HepG2 (cell line): ENCODE data around the gene RAPGEF6. TPM values are rescaled to one million over a fixed set of nuclear protein-coding genes. Genes with fewer than 3 reads are reported as not detected.
A peak's percentile ranks its signal among the peaks of the same experiment; 100 is the strongest.

Experiments used
- ATAC-seq: fragments of 200-7000 bp; cut with Tn5 transposase; 3 replicates; pipeline ENCODE4 v1.9.1; 2020; ENCODE audit warnings: mild to moderate bottlenecking, moderate library complexity
- BruUV-seq: library from RNA; stranded (reverse); fragments of 400-500 nt; replicated peaks from 2 replicates; lab custom pipeline; 2021; lab: Mats Ljungman, UMichigan
- CTCF ChIA-PET: fragments of 300-600 bp; formaldehyde crosslinking; extraction: SDS; loops from one replicate; lab custom pipeline; 2021; ENCODE audit warnings: low total read pairs, inconsistent platforms, low intra/inter-chr PET ratio; lab: Yijun Ruan, JAX
- POLR2A ChIA-PET: fragments of 350-600 bp; sonication (Branson Sonifier 250); formaldehyde crosslinking; loops from one replicate; lab custom pipeline; 2020; ENCODE audit warnings: antibody characterized with exemption, inconsistent platforms; lab: Yijun Ruan, JAX
- DNase-seq: peaks from one replicate; pipeline ENCODE4 v3.0.0-alpha.2; 2015; ENCODE audit warnings: low spot score
- FAIRE-seq: peaks from 3 replicates; lab custom pipeline; 2011; peaks lifted over from hg19 to GRCh38; lab: Jason Lieb, UNC
- H2AFZ ChIP-seq: one replicate; pipeline ENCODE4 v1.6.1; 2011; ENCODE audit warnings: low read length, inconsistent platforms
- H3K27ac ChIP-seq: fragments of 300-600 bp; 3 replicates; pipeline ENCODE4 v1.8.0; 2011; ENCODE audit warnings: mixed run types, mild to moderate bottlenecking, mixed read lengths, low read length, inconsistent platforms; ENCODE audit not compliant: insufficient read depth; ENCODE audit errors: extremely low read length
- H3K27me3 ChIP-seq, 2 experiments: fragments of 200-600 bp in 1 of 2; 2 replicates in 1 of 2; 3 replicates in 1 of 2; pipeline versions ENCODE4 v1.6.0 to v1.8.0; 2011; ENCODE audit warnings: low read length in 2 of 2, mild to moderate bottlenecking in 2 of 2, moderate library complexity in 2 of 2, inconsistent platforms in 1 of 2; ENCODE audit not compliant: insufficient read depth in 2 of 2, control insufficient read depth in 1 of 2
- H3K36me3 ChIP-seq, 2 experiments: fragments of 200-600 bp in 1 of 2; replicated peaks in 1 of 2; 2 replicates in 1 of 2; 3 replicates in 1 of 2; pipeline versions ENCODE4 v1.5.1 to v1.8.0; 2011; ENCODE audit warnings: low read length in 2 of 2, inconsistent platforms in 1 of 2; ENCODE audit not compliant: insufficient read depth in 2 of 2, control insufficient read depth in 1 of 2
- H3K4me1 ChIP-seq: 2 replicates; pipeline ENCODE4 v1.5.1; 2012; ENCODE audit warnings: low read length, inconsistent platforms; ENCODE audit not compliant: insufficient read depth
- H3K4me2 ChIP-seq: 2 replicates; pipeline ENCODE4 v1.6.0; 2011; ENCODE audit warnings: low read depth, low read length, inconsistent platforms
- H3K4me3 ChIP-seq, 3 experiments: fragments of 200-600 bp in 1 of 3; sonication (generic), shearing (Covaris generic) in 1 of 3; replicated peaks in 1 of 3; 2 replicates each; pipeline ENCODE4 v1.5.1; 2011 to 2016; ENCODE audit warnings: low read length in 3 of 3, inconsistent platforms in 2 of 3, low read depth in 2 of 3, mild to moderate bottlenecking in 2 of 3, control low read depth in 1 of 3, mixed read lengths in 1 of 3; ENCODE audit not compliant: insufficient read depth in 1 of 3
- H3K79me2 ChIP-seq: one replicate; pipeline ENCODE4 v1.6.1; 2011; ENCODE audit warnings: low read length, inconsistent platforms; ENCODE audit not compliant: insufficient read depth
- H3K9ac ChIP-seq: 2 replicates; pipeline ENCODE4 v1.6.0; 2011; ENCODE audit warnings: mild to moderate bottlenecking, low read depth, low read length, inconsistent platforms; ENCODE audit not compliant: insufficient read depth
- H3K9me3 ChIP-seq: 2 replicates; pipeline ENCODE4 v1.5.1; 2012; ENCODE audit warnings: mild to moderate bottlenecking, low read length
- H4K20me1 ChIP-seq: 2 replicates; pipeline ENCODE4 v1.6.0; 2011; ENCODE audit warnings: inconsistent platforms, mild to moderate bottlenecking, low read length, moderate library complexity; ENCODE audit not compliant: insufficient read depth
- CCDC6 ChIP-seq: sonication (generic); formaldehyde crosslinking; IDR thresholded peaks from 2 replicates; pipeline ENCODE4 v1.8.1; 2022; ENCODE audit warnings: mild to moderate bottlenecking, missing genetic modification reagents, moderate library complexity
- CREB1 ChIP-seq, 2 experiments: fragments of 450-650 bp in 1 of 2; IDR thresholded peaks; 2 replicates each; pipeline ENCODE4 v1.6.1; 2016 to 2017; ENCODE audit warnings: control low read depth in 1 of 2, mild to moderate bottlenecking in 1 of 2, missing compliant biosample characterization in 1 of 2, missing genetic modification characterization in 1 of 2
- HOXA9 ChIP-seq: sonication (generic); formaldehyde crosslinking; IDR thresholded peaks from 2 replicates; pipeline ENCODE4 v1.8.1; 2022; ENCODE audit warnings: missing genetic modification reagents, mild to moderate bottlenecking, moderate library complexity, borderline replicate concordance
- KLF13 ChIP-seq: sonication (generic); formaldehyde crosslinking; IDR thresholded peaks from 2 replicates; pipeline ENCODE4 v1.4.0; 2020; ENCODE audit warnings: mild to moderate bottlenecking, missing genetic modification reagents
- KMT2A ChIP-seq: sonication (generic); formaldehyde crosslinking; IDR thresholded peaks from 2 replicates; pipeline ENCODE4 v1.4.0; 2020; ENCODE audit warnings: missing genetic modification reagents
- PLRG1 ChIP-seq: fragments of 450-650 bp; conservative IDR thresholded peaks from 2 replicates; pipeline ENCODE4 v1.6.1; 2016
- RBM22 ChIP-seq: fragments of 200-400 bp; formaldehyde crosslinking; optimal IDR thresholded peaks from 2 replicates; pipeline ENCODE3; 2017; ENCODE audit warnings: mild to moderate bottlenecking, low read length, moderate library complexity
- STAG1 ChIP-seq: sonication (generic); formaldehyde crosslinking; IDR thresholded peaks from 2 replicates; pipeline ENCODE4 v1.4.0; 2020; ENCODE audit warnings: missing genetic modification reagents
- ZNF3 ChIP-seq: IDR thresholded peaks from 2 replicates; pipeline ENCODE4 v1.7.0; 2017; ENCODE audit warnings: inconsistent platforms
- WGBS: methylation state at CpG from one replicate; pipeline ENCODE4 v1.1.6; 2017; ENCODE audit warnings: low lambda C conversion rate; 5-methylcytosine and 5-hydroxymethylcytosine counted together
- in situ Hi-C: cut with HindIII; loops from 2 replicates; pipeline ENCODE4 v1.10.0; 2017; ENCODE audit warnings: low pct_unique_long_range_greater_than_20kb; ENCODE audit not compliant: extremely low pct_ligation_motif_present
- intact Hi-C: fragments of 100-400 bp; cut with micrococcal nuclease; formaldehyde crosslinking; loops from one replicate; pipeline ENCODE4 v1.10.0; 2022; ENCODE audit not compliant: unreplicated experiment
- polyA plus RNA-seq, 8 experiments: library from polyadenylated mRNA; depleted of rRNA in 3 of 8; stranded (reverse) in 7 of 8; unstranded in 1 of 8; fragments of >200 nt; fragmentation: Illumina TruSeq in 4 of 8; extraction: Trizol in 4 of 8; gene quantifications; 2 replicates each; pipeline versions ENCODE4 v1.2.1 to v1.2.3, GENCODE V29; 2011 to 2016; ENCODE audit warnings: low read depth in 4 of 8, missing spikeins in 1 of 8, mixed read lengths in 1 of 8; ENCODE audit not compliant: insufficient read depth in 1 of 8
- total RNA-seq, 5 experiments: library from RNA; depleted of rRNA; stranded (reverse); fragments of >200 nt; fragmentation: Illumina TruSeq; extraction: Trizol; gene quantifications; 2 replicates each; pipeline ENCODE4 v1.2.3, GENCODE V29; 2016; ENCODE audit warnings: low read depth in 1 of 5

RAPGEF6 gene
- total and polyA plus RNA-seq, 2 of the 13 experiments (the other 11 are each of a cell fraction or from before 2014, with no cell fraction given) = 7.7 to 24.6 TPM

GRCh38 chr5:131377785-131378325 lies 257.2 kb downstream of the RAPGEF6 start:
- Histone ChIP-seq H3K4me1 (peaks cover 74% of the 10 kb centered on the region), H3K9me3 (no peaks in the 10 kb centered on the region), H2AFZ (no peak overlapping the region), H3K4me3 (no peak overlapping the region), H3K27ac (peak overlapping the region; percentile 88), H3K36me3 (no peaks in the 10 kb centered on the region), H3K4me2 (no peak overlapping the region), H4K20me1 (no peaks in the 10 kb centered on the region), H3K27me3 (no peaks in the 10 kb centered on the region), H3K79me2 (peaks cover 23% of the 10 kb centered on the region), H3K9ac (no peak overlapping the region)
- BruUV-seq = no TSS peak
- CTCF ChIA-PET = no interaction called here
- no peak for ATAC-seq
- no peak for TF ChIP-seq HOXA9
- TF ChIP-seq ZNF3 (CRISPR knock-in tag) = peak; percentile 69; the same call in 1 of the 2 replicates
- intact Hi-C loops (loop anchor here (1.0 kb wide), 1 partner anchor 113 kb away; no protein-coding TSS in a partner anchor), in situ Hi-C loops (loop anchor here (25.0 kb wide), 1 partner anchor 491 kb away; no protein-coding TSS in a partner anchor)
- POLR2A ChIA-PET = interaction anchor here (0.8 kb wide), 1 partner anchor 215 kb away, joined by 3 read pairs; no protein-coding TSS in a partner anchor
- FAIRE-seq = no peak
- no peak for DNase-seq
- 72% methylated on average over 2 of the region's 2 CpGs for WGBS

- over 99% methylated on average over 6 of the region's 6 CpGs for WGBS
Observed at GRCh38 chr5:131377346-131377745, 257.7 kb downstream of the RAPGEF6 start.

More at GRCh38 chr5:131377346-131377745, 257.7 kb downstream of the RAPGEF6 start:
- Histone ChIP-seq H3K79me2 (peaks cover 21% of the 10 kb centered on the region), H3K9me3 (no peaks in the 10 kb centered on the region), H2AFZ (no peak overlapping the region), H3K36me3 (no peaks in the 10 kb centered on the region), H3K27me3 (no peaks in the 10 kb centered on the region), H3K4me1 (peaks cover 70% of the 10 kb centered on the region), H3K9ac (no peak overlapping the region), H3K27ac (peak overlapping the region; percentile 88), H4K20me1 (no peaks in the 10 kb centered on the region)
- no TSS peak for BruUV-seq
- CTCF ChIA-PET = no interaction called here
- POLR2A ChIA-PET = no interaction called here
- in situ Hi-C loops = loop anchor here (25.0 kb wide), 1 partner anchor 490 kb away; no protein-coding TSS in a partner anchor
- intact Hi-C loops = no loop called here
- ATAC-seq = no peak
- TF ChIP-seq KMT2A (CRISPR knock-in tag) = no peak
- no peak for TF ChIP-seq CCDC6 (CRISPR knock-in tag)
- TF ChIP-seq CREB1 (IDR thresholded peaks at IDR 0.05) = no peak
- no peak for TF ChIP-seq CREB1 (CRISPR knock-in tag; IDR thresholded peaks at IDR 0.05)
- TF ChIP-seq PLRG1 = no peak
- no peak for TF ChIP-seq STAG1
- TF ChIP-seq RBM22 = no peak
- TF ChIP-seq KLF13 (CRISPR knock-in tag) = no peak
- TF ChIP-seq, all 625 proteins: peak for 0
- no peak for FAIRE-seq
- DNase-seq = no peak
- Histone ChIP-seq H3K4me3 (no peak overlapping the region), H3K4me2 (no peak overlapping the region)
